Measurements from ENCODE around the gene ADAT1.

Gene ADAT1, protein sequence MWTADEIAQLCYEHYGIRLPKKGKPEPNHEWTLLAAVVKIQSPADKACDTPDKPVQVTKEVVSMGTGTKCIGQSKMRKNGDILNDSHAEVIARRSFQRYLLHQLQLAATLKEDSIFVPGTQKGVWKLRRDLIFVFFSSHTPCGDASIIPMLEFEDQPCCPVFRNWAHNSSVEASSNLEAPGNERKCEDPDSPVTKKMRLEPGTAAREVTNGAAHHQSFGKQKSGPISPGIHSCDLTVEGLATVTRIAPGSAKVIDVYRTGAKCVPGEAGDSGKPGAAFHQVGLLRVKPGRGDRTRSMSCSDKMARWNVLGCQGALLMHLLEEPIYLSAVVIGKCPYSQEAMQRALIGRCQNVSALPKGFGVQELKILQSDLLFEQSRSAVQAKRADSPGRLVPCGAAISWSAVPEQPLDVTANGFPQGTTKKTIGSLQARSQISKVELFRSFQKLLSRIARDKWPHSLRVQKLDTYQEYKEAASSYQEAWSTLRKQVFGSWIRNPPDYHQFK

GRCh38 chr16:75622761-75623605, at the start of gene ADAT1:
Gene ADAT1 (minus strand): TSS chr16:75623281. CDS start chr16:75620799, 2,482 bp downstream.
- H3K27ac ChIP-seq, result peak within 1 kb of the TSS; percentile 76
- TF ChIP-seq, protein P1, sequence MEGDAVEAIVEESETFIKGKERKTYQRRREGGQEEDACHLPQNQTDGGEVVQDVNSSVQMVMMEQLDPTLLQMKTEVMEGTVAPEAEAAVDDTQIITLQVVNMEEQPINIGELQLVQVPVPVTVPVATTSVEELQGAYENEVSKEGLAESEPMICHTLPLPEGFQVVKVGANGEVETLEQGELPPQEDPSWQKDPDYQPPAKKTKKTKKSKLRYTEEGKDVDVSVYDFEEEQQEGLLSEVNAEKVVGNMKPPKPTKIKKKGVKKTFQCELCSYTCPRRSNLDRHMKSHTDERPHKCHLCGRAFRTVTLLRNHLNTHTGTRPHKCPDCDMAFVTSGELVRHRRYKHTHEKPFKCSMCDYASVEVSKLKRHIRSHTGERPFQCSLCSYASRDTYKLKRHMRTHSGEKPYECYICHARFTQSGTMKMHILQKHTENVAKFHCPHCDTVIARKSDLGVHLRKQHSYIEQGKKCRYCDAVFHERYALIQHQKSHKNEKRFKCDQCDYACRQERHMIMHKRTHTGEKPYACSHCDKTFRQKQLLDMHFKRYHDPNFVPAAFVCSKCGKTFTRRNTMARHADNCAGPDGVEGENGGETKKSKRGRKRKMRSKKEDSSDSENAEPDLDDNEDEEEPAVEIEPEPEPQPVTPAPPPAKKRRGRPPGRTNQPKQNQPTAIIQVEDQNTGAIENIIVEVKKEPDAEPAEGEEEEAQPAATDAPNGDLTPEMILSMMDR (conservative IDR thresholded peaks at IDR 0.05), result no peak

DNA sequence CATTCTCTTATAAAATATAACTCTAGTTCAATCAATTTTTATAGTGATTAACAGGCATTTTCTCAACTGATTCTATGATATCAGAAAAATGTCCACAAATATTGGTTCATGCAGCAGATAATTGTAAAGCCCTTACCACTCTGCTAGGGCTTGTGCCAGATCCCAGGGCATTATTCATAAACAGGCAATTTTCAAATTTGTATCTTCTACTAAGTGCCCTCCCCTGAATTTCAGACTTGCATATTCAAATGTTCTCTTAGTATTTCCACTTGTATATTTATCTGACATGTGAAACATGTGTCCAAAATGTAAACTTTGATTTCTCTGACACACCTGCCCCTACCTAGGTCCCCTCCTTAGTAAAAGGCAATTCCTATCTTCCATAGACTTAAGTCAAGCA, 44.4 kb upstream of the ADAT1 start:
- TF ChIP-seq, protein P1 (conservative IDR thresholded peaks at IDR 0.05), result no peak
- no peak overlapping the region for H3K27ac ChIP-seq

GRCh38 chr16:75660726-75661302, 37.7 kb upstream of the ADAT1 start:
- TF ChIP-seq, protein P1 (conservative IDR thresholded peaks at IDR 0.05), result no peak
- H3K27ac ChIP-seq, result no peak overlapping the region

- TF ChIP-seq, protein P1 (conservative IDR thresholded peaks at IDR 0.05), result no peak
- no peak overlapping the region for H3K27ac ChIP-seq
These were observed 37.2 kb upstream of the ADAT1 start for GRCh38 chr16:75660321-75660720.

GRCh38 chr16:75658175-75658574, 35.1 kb upstream of the ADAT1 start:
- TF ChIP-seq, protein P1 (conservative IDR thresholded peaks at IDR 0.05), result no peak
- H3K27ac ChIP-seq, result no peak overlapping the region

- TF ChIP-seq, protein P1 (conservative IDR thresholded peaks at IDR 0.05), result no peak
- no peak overlapping the region for H3K27ac ChIP-seq
These were observed 30.8 kb upstream of the ADAT1 start for GRCh38 chr16:75653922-75654321.
